ELR (cell line): ENCODE measurements around the gene ZNF285.
"Not testable (repeated sequence)": the region's sequence is repeated elsewhere in the genome, so short reads cannot be mapped to it uniquely, and the experiment has no call there.

Experiments used
- DNase-seq: peaks from one replicate; pipeline ENCODE4 v3.0.0-alpha.2; 2015; ENCODE audit warnings: low read depth

The ZNF285 gene

GRCh38 chr19:44401139-44402115 is at the start of gene ZNF285:
Gene ZNF285 (minus strand): TSS chr19:44401608. CDS start chr19:44397213, 4,395 bp downstream.
- DNase-seq: peak; percentile 97

- peak; percentile 93 for DNase-seq
Observed at GRCh38 chr19:44447916-44448674, 46.7 kb upstream of the ZNF285 start, which contains the start of gene ZNF229. Gene ZNF229 (minus strand): TSS chr19:44448472. CDS start chr19:44442847, 5,625 bp downstream.

GRCh38 chr19:44438441-44438840 is 37.0 kb upstream of the ZNF285 start:
- DNase-seq: no peak

- no peak for DNase-seq
Observed at GRCh38 chr19:44435441-44435840, 34.0 kb upstream of the ZNF285 start.

- peak; percentile 62 for DNase-seq
Observed at GRCh38 chr19:44430956-44431355, 29.5 kb upstream of the ZNF285 start.

- DNase-seq: not testable (repeated sequence)
Observed at GRCh38 chr19:44415553-44415952, 14.1 kb upstream of the ZNF285 start.

GRCh38 chr19:44389268-44389667 is 12.1 kb downstream of the ZNF285 start:
- DNase-seq: peak; percentile 29

- DNase-seq: no peak
Observed at GRCh38 chr19:44374789-44375188, 26.6 kb downstream of the ZNF285 start.

GRCh38 chr19:44371815-44372480 is 29.5 kb downstream of the ZNF285 start:
- DNase-seq: no peak

- peak; percentile 10 for DNase-seq
Observed at GRCh38 chr19:44367024-44367423, 34.4 kb downstream of the ZNF285 start.

GRCh38 chr19:44356383-44357111 is 44.9 kb downstream of the ZNF285 start, which contains the start of gene ZNF112:
Gene ZNF112 (minus strand): TSS chr19:44356680. CDS start chr19:44340539, 16,141 bp downstream.
- peak; percentile 91 for DNase-seq

GRCh38 chr19:44346556-44346955 is 54.9 kb downstream of the ZNF285 start:
- no peak for DNase-seq

- DNase-seq: no peak
Observed at GRCh38 chr19:44345959-44346358, 55.4 kb downstream of the ZNF285 start.

GRCh38 chr19:44344255-44344654 is 57.2 kb downstream of the ZNF285 start:
- DNase-seq: no peak

GRCh38 chr19:44341794-44342193 is 59.6 kb downstream of the ZNF285 start:
- DNase-seq: no peak

- DNase-seq: not testable (repeated sequence)
Observed at GRCh38 chr19:44334639-44335038, 66.8 kb downstream of the ZNF285 start.
